HCT116 (cell line): ENCODE measurements around the gene NXF3. TPM values are rescaled to one million over a fixed set of nuclear protein-coding genes. Genes with fewer than 3 reads are reported as not detected.

Experiments used
- ATAC-seq: fragments of 200-7000 bp; cut with Tn5 transposase; 2 replicates; pipeline ENCODE4 v1.9.1; 2020; ENCODE audit warnings: mild to moderate bottlenecking, moderate library complexity
- BruUV-seq: library from RNA; stranded (reverse); fragments of 400-500 nt; replicated peaks from 2 replicates; lab custom pipeline; 2021; lab: Mats Ljungman, UMichigan
- CTCF ChIA-PET: fragments of 300-600 bp; sonication (Branson Sonifier 250); formaldehyde crosslinking; loops from one replicate; lab custom pipeline; 2021; ENCODE audit warnings: antibody characterized with exemption; lab: Charles Lee
- POLR2A ChIA-PET: fragments of 300-600, 350-600 bp; sonication (Branson Sonifier 250); formaldehyde crosslinking; loops from one replicate; lab custom pipeline; 2021; ENCODE audit warnings: antibody characterized with exemption; lab: Charles Lee
- RAD21 ChIA-PET, 2 experiments: fragments of 300-600 bp; sonication (Branson Sonifier 250); formaldehyde crosslinking; loops; one replicate each; lab custom pipeline; 2023; ENCODE audit warnings: low total read pairs in 2 of 2; ENCODE audit not compliant: uncharacterized antibody in 2 of 2, unreplicated experiment in 2 of 2, low non-redundant PET in 1 of 2; lab: Charles Lee
- DNase-seq: peaks from one replicate; pipeline ENCODE4 v3.0.0-alpha.2; 2010; ENCODE audit warnings: low read depth, low spot score
- H2AFZ ChIP-seq: fragments of 200-600 bp; shearing (Covaris generic), sonication (generic); 2 replicates; pipeline ENCODE4 v1.6.1; 2017; ENCODE audit warnings: low read depth, mixed run types, mixed read lengths, antibody characterized with exemption, low read length; ENCODE audit not compliant: poor library complexity, severe bottlenecking
- H3K27ac ChIP-seq: 2 replicates; pipeline ENCODE4 v1.5.1; 2012; ENCODE audit warnings: low read depth, low read length
- H3K27me3 ChIP-seq: fragments of 200-600 bp; sonication (generic); 2 replicates; pipeline ENCODE4 v1.6.1; 2016; ENCODE audit warnings: mixed run types, low read length, mixed read lengths; ENCODE audit not compliant: insufficient read depth
- H3K36me3 ChIP-seq, 2 experiments: fragments of 200-500 bp in 1 of 2; fragments of 200-600 bp in 1 of 2; sonication (Bioruptor generic) in 1 of 2; sonication (generic) in 1 of 2; 2 replicates each; pipeline versions ENCODE4 v1.5.1 to v1.6.1; 2014 to 2016; ENCODE audit warnings: low read length in 2 of 2, inconsistent platforms in 1 of 2, mixed read lengths in 1 of 2, mixed run types in 1 of 2; ENCODE audit not compliant: insufficient read depth in 2 of 2, control insufficient read depth in 1 of 2
- H3K4me1 ChIP-seq, 2 experiments: fragments of 200-600 bp in 1 of 2; sonication (generic) in 1 of 2; 2 replicates each; pipeline versions ENCODE4 v1.5.1 to v1.6.1; 2012 to 2017; ENCODE audit warnings: low read length in 2 of 2, inconsistent platforms in 1 of 2, mild to moderate bottlenecking in 1 of 2, mixed read lengths in 1 of 2, mixed run types in 1 of 2, moderate library complexity in 1 of 2; ENCODE audit not compliant: insufficient read depth in 2 of 2, control insufficient read depth in 1 of 2
- H3K4me2 ChIP-seq: fragments of 200-600 bp; sonication (generic); 2 replicates; pipeline ENCODE4 v1.6.1; 2017; ENCODE audit warnings: mixed run types, low read length, mixed read lengths
- H3K4me3 ChIP-seq, 2 experiments: fragments of 200-600 bp in 1 of 2; sonication (generic) in 1 of 2; replicated peaks in 1 of 2; 2 replicates each; pipeline ENCODE4 v1.5.1; 2011 to 2016; ENCODE audit warnings: low read length in 2 of 2, control low read depth in 1 of 2, low read depth in 1 of 2, mild to moderate bottlenecking in 1 of 2, mixed read lengths in 1 of 2, mixed run types in 1 of 2
- H3K79me2 ChIP-seq: fragments of 200-600 bp; sonication (generic); 2 replicates; pipeline ENCODE4 v1.6.1; 2017; ENCODE audit warnings: mild to moderate bottlenecking, mixed run types, low read length, moderate library complexity, mixed read lengths; ENCODE audit not compliant: insufficient read depth
- H3K9ac ChIP-seq: fragments of 200-600 bp; sonication (generic); 2 replicates; pipeline ENCODE4 v1.6.1; 2016; ENCODE audit warnings: low read length, mixed read lengths
- H3K9me2 ChIP-seq: fragments of 200-600 bp; sonication (generic), shearing (Covaris generic); 2 replicates; pipeline ENCODE4 v1.6.1; 2017; ENCODE audit warnings: mixed run types, mild to moderate bottlenecking, moderate library complexity; ENCODE audit not compliant: insufficient read depth
- H3K9me3 ChIP-seq, 2 experiments: fragments of 200-500 bp in 1 of 2; fragments of 200-600 bp in 1 of 2; sonication (Bioruptor generic) in 1 of 2; sonication (generic) in 1 of 2; 2 replicates each; pipeline ENCODE4 v1.6.1; 2014 to 2017; ENCODE audit warnings: low read length in 2 of 2, mixed read lengths in 2 of 2, inconsistent platforms in 1 of 2, low read depth in 1 of 2, mild to moderate bottlenecking in 1 of 2, mixed run types in 1 of 2, moderate library complexity in 1 of 2; ENCODE audit not compliant: control insufficient read depth in 1 of 2, insufficient read depth in 1 of 2
- H4K20me1 ChIP-seq: fragments of 200-600 bp; sonication (generic), shearing (Covaris generic); 2 replicates; pipeline ENCODE4 v1.6.1; 2017; ENCODE audit warnings: mixed run types, mild to moderate bottlenecking, moderate library complexity; ENCODE audit not compliant: insufficient read depth
- CEBPB ChIP-seq: IDR thresholded peaks from 2 replicates; pipeline ENCODE4 v1.6.1; 2012; ENCODE audit warnings: low read depth
- EZH2 ChIP-seq: fragments of 200-600 bp; sonication (generic); IDR thresholded peaks from 2 replicates; pipeline ENCODE4 v1.6.1; 2017; ENCODE audit warnings: antibody characterized with exemption, mixed run types
- RAD21 ChIP-seq: IDR thresholded peaks from 2 replicates; pipeline ENCODE4 v1.6.1; 2012; ENCODE audit warnings: low read depth, mild to moderate bottlenecking
- SIN3A ChIP-seq: IDR thresholded peaks from 2 replicates; pipeline ENCODE4 v1.6.1; 2012; ENCODE audit warnings: low read depth
- SRF ChIP-seq: IDR thresholded peaks from 2 replicates; pipeline ENCODE4 v1.6.1; 2012; ENCODE audit warnings: low read depth
- YY1 ChIP-seq: IDR thresholded peaks from 2 replicates; pipeline ENCODE4 v1.6.1; 2011; ENCODE audit warnings: low read length, low read depth, moderate library complexity, mild to moderate bottlenecking; ENCODE audit not compliant: insufficient replicate concordance; ENCODE audit errors: extremely low read depth
- ZFX ChIP-seq: fragments of 450-650 bp; IDR thresholded peaks from 2 replicates; pipeline ENCODE4 v1.6.1; 2017
- ZNF274 ChIP-seq: fragments of 200-500 bp; sonication (Bioruptor generic); IDR thresholded peaks from 2 replicates; pipeline ENCODE4 v1.6.1; 2014; ENCODE audit warnings: mild to moderate bottlenecking, low read depth, low read length, inconsistent platforms
- intact Hi-C: fragments of 100-400 bp; cut with micrococcal nuclease; formaldehyde crosslinking; loops from 2 replicates; pipeline ENCODE4 v1.10.0; 2022
- total RNA-seq: library from RNA; stranded (reverse); gene quantifications from one replicate; pipeline ENCODE4 v1.2.1, GENCODE V29; 2021; ENCODE audit not compliant: unreplicated experiment
- TF ChIP-seq, protein P1 (sequence below), 3 experiments: fragments of 200-600 bp in 1 of 3; sonication (generic) in 1 of 3; IDR thresholded peaks in 2 of 3; conservative IDR thresholded peaks in 1 of 3; 2 replicates each; pipeline ENCODE4 v1.5.1; 2012 to 2017; ENCODE audit warnings: low read depth in 2 of 3, low read length in 2 of 3, antibody characterized with exemption in 1 of 3, borderline replicate concordance in 1 of 3, control low read depth in 1 of 3, mild to moderate bottlenecking in 1 of 3, mixed read lengths in 1 of 3, mixed run types in 1 of 3, moderate library complexity in 1 of 3; ENCODE audit not compliant: insufficient read depth in 1 of 3
- TF ChIP-seq, protein P2 (sequence below): IDR thresholded peaks from 2 replicates; pipeline ENCODE4 v1.6.1; 2011; ENCODE audit warnings: mild to moderate bottlenecking, low read length, moderate library complexity; ENCODE audit not compliant: insufficient replicate concordance; ENCODE audit errors: extremely low read depth
- TF ChIP-seq, protein P3 (sequence below): IDR thresholded peaks from 2 replicates; pipeline ENCODE4 v1.6.1; 2012; ENCODE audit warnings: low read depth
- TF ChIP-seq, protein P4 (sequence below): IDR thresholded peaks from 2 replicates; pipeline ENCODE4 v1.6.1; 2012

NXF3 gene
- total RNA-seq, 1 experiment from 2014 or later: 0.25 TPM

DNA sequence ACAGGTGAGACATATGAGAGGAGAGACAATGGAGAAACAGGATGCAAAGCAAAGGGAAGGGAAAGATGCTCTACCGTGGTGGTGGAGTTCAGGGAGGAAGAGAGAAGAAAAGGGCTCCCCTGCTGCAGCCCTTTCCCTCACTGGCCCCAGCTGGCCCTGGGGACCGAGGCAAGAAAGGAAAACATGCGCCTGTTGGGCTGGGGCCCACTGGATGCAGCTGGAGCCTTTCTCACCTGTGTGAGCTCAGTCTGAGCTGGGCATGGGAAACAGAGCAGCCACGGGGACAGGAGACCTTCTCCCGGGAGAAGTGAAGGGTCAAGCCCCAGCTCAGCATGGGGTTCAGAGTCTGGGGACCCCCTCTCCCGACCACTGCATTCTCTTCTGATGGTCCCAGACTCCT, 11.9 kb downstream of the NXF3 start:
- BruUV-seq: no TSS peak
- TF ChIP-seq SIN3A: no peak
- TF ChIP-seq ZFX: no peak
- no peak for TF ChIP-seq ZNF274
- TF ChIP-seq, protein P1, sequence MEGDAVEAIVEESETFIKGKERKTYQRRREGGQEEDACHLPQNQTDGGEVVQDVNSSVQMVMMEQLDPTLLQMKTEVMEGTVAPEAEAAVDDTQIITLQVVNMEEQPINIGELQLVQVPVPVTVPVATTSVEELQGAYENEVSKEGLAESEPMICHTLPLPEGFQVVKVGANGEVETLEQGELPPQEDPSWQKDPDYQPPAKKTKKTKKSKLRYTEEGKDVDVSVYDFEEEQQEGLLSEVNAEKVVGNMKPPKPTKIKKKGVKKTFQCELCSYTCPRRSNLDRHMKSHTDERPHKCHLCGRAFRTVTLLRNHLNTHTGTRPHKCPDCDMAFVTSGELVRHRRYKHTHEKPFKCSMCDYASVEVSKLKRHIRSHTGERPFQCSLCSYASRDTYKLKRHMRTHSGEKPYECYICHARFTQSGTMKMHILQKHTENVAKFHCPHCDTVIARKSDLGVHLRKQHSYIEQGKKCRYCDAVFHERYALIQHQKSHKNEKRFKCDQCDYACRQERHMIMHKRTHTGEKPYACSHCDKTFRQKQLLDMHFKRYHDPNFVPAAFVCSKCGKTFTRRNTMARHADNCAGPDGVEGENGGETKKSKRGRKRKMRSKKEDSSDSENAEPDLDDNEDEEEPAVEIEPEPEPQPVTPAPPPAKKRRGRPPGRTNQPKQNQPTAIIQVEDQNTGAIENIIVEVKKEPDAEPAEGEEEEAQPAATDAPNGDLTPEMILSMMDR (IDR thresholded peaks at IDR 0.05 in 2 of 3, conservative IDR thresholded peaks at IDR 0.05 in 1 of 3; ENCODE audit: borderline replicate concordance in 1 of 3, insufficient read depth in 1 of 3, low read depth in 2 of 3, low read length in 2 of 3): no peak
- TF ChIP-seq, protein P2, sequence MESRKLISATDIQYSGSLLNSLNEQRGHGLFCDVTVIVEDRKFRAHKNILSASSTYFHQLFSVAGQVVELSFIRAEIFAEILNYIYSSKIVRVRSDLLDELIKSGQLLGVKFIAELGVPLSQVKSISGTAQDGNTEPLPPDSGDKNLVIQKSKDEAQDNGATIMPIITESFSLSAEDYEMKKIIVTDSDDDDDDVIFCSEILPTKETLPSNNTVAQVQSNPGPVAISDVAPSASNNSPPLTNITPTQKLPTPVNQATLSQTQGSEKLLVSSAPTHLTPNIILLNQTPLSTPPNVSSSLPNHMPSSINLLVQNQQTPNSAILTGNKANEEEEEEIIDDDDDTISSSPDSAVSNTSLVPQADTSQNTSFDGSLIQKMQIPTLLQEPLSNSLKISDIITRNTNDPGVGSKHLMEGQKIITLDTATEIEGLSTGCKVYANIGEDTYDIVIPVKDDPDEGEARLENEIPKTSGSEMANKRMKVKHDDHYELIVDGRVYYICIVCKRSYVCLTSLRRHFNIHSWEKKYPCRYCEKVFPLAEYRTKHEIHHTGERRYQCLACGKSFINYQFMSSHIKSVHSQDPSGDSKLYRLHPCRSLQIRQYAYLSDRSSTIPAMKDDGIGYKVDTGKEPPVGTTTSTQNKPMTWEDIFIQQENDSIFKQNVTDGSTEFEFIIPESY: no peak
- Histone ChIP-seq H4K20me1 (no peaks in the 10 kb centered on the region), H2AFZ (no peak overlapping the region), H3K79me2 (no peaks in the 10 kb centered on the region), H3K27me3 (no peaks in the 10 kb centered on the region), H3K9ac (no peak overlapping the region), H3K9me3 (no peaks in the 10 kb centered on the region), H3K36me3 (no peaks in the 10 kb centered on the region), H3K4me3 (no peak overlapping the region), H3K4me2 (no peak overlapping the region), H3K4me1 (no peaks in the 10 kb centered on the region), H3K9me2 (no peaks in the 10 kb centered on the region), H3K27ac (no peak overlapping the region)
- intact Hi-C loops: no loop called here
- POLR2A ChIA-PET: no interaction called here
- RAD21 ChIA-PET: no interaction called here
- CTCF ChIA-PET: no interaction called here
- DNase-seq (no peak), ATAC-seq (no peak)

DNA sequence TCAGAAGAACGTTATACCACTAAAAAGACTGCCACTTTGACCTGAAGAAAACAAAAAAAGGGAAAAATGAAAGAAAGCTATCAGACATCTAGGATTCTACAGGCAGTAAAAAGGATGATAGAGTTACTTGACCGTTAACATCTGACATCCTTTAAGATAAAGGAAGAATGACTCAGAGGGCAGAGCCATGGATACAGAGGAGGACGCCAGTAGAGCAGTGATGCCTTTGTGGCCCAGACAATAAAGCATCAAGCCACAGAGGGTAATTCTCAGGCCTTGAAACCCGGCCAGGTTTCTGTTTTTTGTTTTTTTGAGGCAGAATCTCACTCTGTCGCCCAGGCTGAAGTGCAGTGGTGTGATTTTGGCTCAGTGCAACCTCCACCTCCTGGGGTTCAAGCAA, 19.5 kb downstream of the NXF3 start:
- Histone ChIP-seq H3K9me3 (no peaks in the 10 kb centered on the region), H3K9me2 (no peaks in the 10 kb centered on the region), H3K4me2 (no peak overlapping the region), H4K20me1 (no peaks in the 10 kb centered on the region), H3K4me1 (no peaks in the 10 kb centered on the region), H3K27ac (no peak overlapping the region), H3K4me3 (no peak overlapping the region), H3K36me3 (no peaks in the 10 kb centered on the region), H3K9ac (no peak overlapping the region), H3K79me2 (no peaks in the 10 kb centered on the region), H2AFZ (no peak overlapping the region)
- CTCF ChIA-PET: no interaction called here
- intact Hi-C loops: no loop called here
- no peak for ATAC-seq
- BruUV-seq: no TSS peak
- POLR2A ChIA-PET: no interaction called here
- no peak for TF ChIP-seq ZNF274
- no peak for TF ChIP-seq CEBPB
- TF ChIP-seq EZH2: no peak
- TF ChIP-seq YY1: no peak
- TF ChIP-seq, protein P3, sequence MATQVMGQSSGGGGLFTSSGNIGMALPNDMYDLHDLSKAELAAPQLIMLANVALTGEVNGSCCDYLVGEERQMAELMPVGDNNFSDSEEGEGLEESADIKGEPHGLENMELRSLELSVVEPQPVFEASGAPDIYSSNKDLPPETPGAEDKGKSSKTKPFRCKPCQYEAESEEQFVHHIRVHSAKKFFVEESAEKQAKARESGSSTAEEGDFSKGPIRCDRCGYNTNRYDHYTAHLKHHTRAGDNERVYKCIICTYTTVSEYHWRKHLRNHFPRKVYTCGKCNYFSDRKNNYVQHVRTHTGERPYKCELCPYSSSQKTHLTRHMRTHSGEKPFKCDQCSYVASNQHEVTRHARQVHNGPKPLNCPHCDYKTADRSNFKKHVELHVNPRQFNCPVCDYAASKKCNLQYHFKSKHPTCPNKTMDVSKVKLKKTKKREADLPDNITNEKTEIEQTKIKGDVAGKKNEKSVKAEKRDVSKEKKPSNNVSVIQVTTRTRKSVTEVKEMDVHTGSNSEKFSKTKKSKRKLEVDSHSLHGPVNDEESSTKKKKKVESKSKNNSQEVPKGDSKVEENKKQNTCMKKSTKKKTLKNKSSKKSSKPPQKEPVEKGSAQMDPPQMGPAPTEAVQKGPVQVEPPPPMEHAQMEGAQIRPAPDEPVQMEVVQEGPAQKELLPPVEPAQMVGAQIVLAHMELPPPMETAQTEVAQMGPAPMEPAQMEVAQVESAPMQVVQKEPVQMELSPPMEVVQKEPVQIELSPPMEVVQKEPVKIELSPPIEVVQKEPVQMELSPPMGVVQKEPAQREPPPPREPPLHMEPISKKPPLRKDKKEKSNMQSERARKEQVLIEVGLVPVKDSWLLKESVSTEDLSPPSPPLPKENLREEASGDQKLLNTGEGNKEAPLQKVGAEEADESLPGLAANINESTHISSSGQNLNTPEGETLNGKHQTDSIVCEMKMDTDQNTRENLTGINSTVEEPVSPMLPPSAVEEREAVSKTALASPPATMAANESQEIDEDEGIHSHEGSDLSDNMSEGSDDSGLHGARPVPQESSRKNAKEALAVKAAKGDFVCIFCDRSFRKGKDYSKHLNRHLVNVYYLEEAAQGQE: no peak
- TF ChIP-seq SRF: no peak
- no peak for TF ChIP-seq RAD21
- TF ChIP-seq, protein P4, sequence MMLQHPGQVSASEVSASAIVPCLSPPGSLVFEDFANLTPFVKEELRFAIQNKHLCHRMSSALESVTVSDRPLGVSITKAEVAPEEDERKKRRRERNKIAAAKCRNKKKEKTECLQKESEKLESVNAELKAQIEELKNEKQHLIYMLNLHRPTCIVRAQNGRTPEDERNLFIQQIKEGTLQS: no peak
- TF ChIP-seq, all 23 proteins: peak for 0
- no peak for DNase-seq
- no peaks in the 10 kb centered on the region for H3K27me3 ChIP-seq
- RAD21 ChIA-PET: no interaction called here
